HEK293 (cell line): ENCODE measurements around the gene ATP1B2.

ENCODE experiments used
- EGR2 ChIP-seq: fragments of 450-650 bp; formaldehyde crosslinking; IDR thresholded peaks from 2 replicates; pipeline ENCODE4 v1.5.1; 2016; ENCODE audit warnings: low read depth, missing biosample characterization, missing genetic modification characterization
- PRDM2 ChIP-seq: fragments of 450-650 bp; formaldehyde crosslinking; IDR thresholded peaks from 2 replicates; pipeline ENCODE4 v1.5.1; 2016; ENCODE audit warnings: missing biosample characterization, missing genetic modification characterization, borderline replicate concordance
- SP2 ChIP-seq: fragments of 450-650 bp; formaldehyde crosslinking; IDR thresholded peaks from 2 replicates; pipeline ENCODE4 v1.5.1; 2016; ENCODE audit warnings: missing biosample characterization, missing genetic modification characterization
- SP3 ChIP-seq: fragments of 450-650 bp; formaldehyde crosslinking; IDR thresholded peaks from 2 replicates; pipeline ENCODE4 v1.5.1; 2016; ENCODE audit warnings: missing biosample characterization, missing genetic modification characterization
- WT1 ChIP-seq: fragments of 450-650 bp; formaldehyde crosslinking; IDR thresholded peaks from 2 replicates; pipeline ENCODE4 v1.5.1; 2016; ENCODE audit warnings: missing biosample characterization, missing genetic modification characterization
- ZBTB11 ChIP-seq: fragments of 450-650 bp; formaldehyde crosslinking; conservative IDR thresholded peaks from 2 replicates; pipeline ENCODE4 v1.5.1; 2016; ENCODE audit warnings: low read depth, missing biosample characterization, missing genetic modification characterization
- ZBTB21 ChIP-seq: fragments of 450-650 bp; formaldehyde crosslinking; IDR thresholded peaks from 2 replicates; pipeline ENCODE4 v1.5.1; 2017; ENCODE audit warnings: missing biosample characterization, missing genetic modification characterization
- ZBTB44 ChIP-seq: fragments of 450-650 bp; IDR thresholded peaks from 2 replicates; pipeline ENCODE4 v1.5.1; 2018; ENCODE audit warnings: missing biosample characterization, mild to moderate bottlenecking, missing genetic modification characterization
- ZNF133 ChIP-seq: fragments of 450-650 bp; formaldehyde crosslinking; IDR thresholded peaks from 2 replicates; pipeline ENCODE4 v1.5.1; 2016; ENCODE audit warnings: missing biosample characterization, missing genetic modification characterization
- ZNF280D ChIP-seq: fragments of 450-650 bp; formaldehyde crosslinking; IDR thresholded peaks from 2 replicates; pipeline ENCODE4 v1.5.1; 2016; ENCODE audit warnings: missing biosample characterization, missing genetic modification characterization
- ZNF292 ChIP-seq: fragments of 450-650 bp; formaldehyde crosslinking; IDR thresholded peaks from 2 replicates; pipeline ENCODE4 v1.5.1; 2016; ENCODE audit warnings: low read depth, missing biosample characterization, missing genetic modification characterization, borderline replicate concordance
- ZNF324 ChIP-seq: fragments of 450-650 bp; formaldehyde crosslinking; IDR thresholded peaks from 2 replicates; pipeline ENCODE4 v1.5.1; 2016; ENCODE audit warnings: missing biosample characterization, missing genetic modification characterization
- ZNF335 ChIP-seq: fragments of 450-650 bp; formaldehyde crosslinking; conservative IDR thresholded peaks from 2 replicates; pipeline ENCODE4 v1.5.1; 2016; ENCODE audit warnings: missing biosample characterization, missing genetic modification characterization
- ZNF433 ChIP-seq: fragments of 450-650 bp; formaldehyde crosslinking; IDR thresholded peaks from 2 replicates; pipeline ENCODE4 v1.5.1; 2016; ENCODE audit warnings: missing biosample characterization, missing genetic modification characterization, low read depth
- ZNF600 ChIP-seq: fragments of 450-650 bp; formaldehyde crosslinking; IDR thresholded peaks from 2 replicates; pipeline ENCODE4 v1.5.1; 2016; ENCODE audit warnings: missing biosample characterization, missing genetic modification characterization
- ZNF639 ChIP-seq: fragments of 450-650 bp; formaldehyde crosslinking; IDR thresholded peaks from 2 replicates; pipeline ENCODE4 v1.5.1; 2016; ENCODE audit warnings: missing biosample characterization, missing genetic modification characterization
- ZNF692 ChIP-seq: fragments of 450-650 bp; formaldehyde crosslinking; IDR thresholded peaks from 2 replicates; pipeline ENCODE4 v1.5.1; 2016; ENCODE audit warnings: missing biosample characterization, missing genetic modification characterization
- ZNF76 ChIP-seq: fragments of 450-650 bp; formaldehyde crosslinking; IDR thresholded peaks from 2 replicates; pipeline ENCODE4; 2016; ENCODE audit warnings: low read depth, missing biosample characterization, missing genetic modification characterization, borderline replicate concordance
- ZSCAN16 ChIP-seq: fragments of 450-650 bp; formaldehyde crosslinking; IDR thresholded peaks from 2 replicates; pipeline ENCODE4 v1.5.1; 2016; ENCODE audit warnings: missing biosample characterization, missing genetic modification characterization

ATP1B2 gene

GRCh38 chr17:7687908-7688807 is 37.4 kb downstream of the ATP1B2 start, which contains the start of gene WRAP53 (continued):
- 0 out of 2 replicates have a peak, but pooled peaks have one; percentile 11 for TF ChIP-seq ZNF324
- no peak for TF ChIP-seq ZNF692 (tag by site-specific recombination)
- peak; percentile 35; the same call in 1 of the 2 replicates for TF ChIP-seq WT1
- TF ChIP-seq ZNF280D = no peak
- TF ChIP-seq ZNF335 (tag by site-specific recombination) = peak; percentile 92
- TF ChIP-seq ZBTB44 (tag by site-specific recombination) = peak; percentile 67; the same call in 1 of the 2 replicates
- TF ChIP-seq ZNF76 = peak; percentile 98
- no peak for TF ChIP-seq ZSCAN16
- no peak for TF ChIP-seq ZNF433 (tag by site-specific recombination)
- TF ChIP-seq ZNF639 (tag by site-specific recombination) = peak; percentile 31; the same call in 1 of the 2 replicates
- no peak for TF ChIP-seq ZBTB21 (tag by site-specific recombination)
- TF ChIP-seq ZNF600 (tag by site-specific recombination) = peak; percentile 70
- TF ChIP-seq SP3 (tag by site-specific recombination) = peak; percentile 54
- TF ChIP-seq ZBTB11 (tag by site-specific recombination) = peak; percentile 71
- TF ChIP-seq ZNF292 = no peak
- TF ChIP-seq SP2 (tag by site-specific recombination) = peak; percentile 75
- no peak for TF ChIP-seq PRDM2 (tag by site-specific recombination)
- peak; percentile 51; the same call in 1 of the 2 replicates for TF ChIP-seq EGR2 (tag by site-specific recombination)
- TF ChIP-seq ZNF133 (tag by site-specific recombination) = no peak
